Suprapubic skin (tissue), 4 donors: ENCODE measurements around the gene NRXN3. TPM values are rescaled to one million over a fixed set of nuclear protein-coding genes. Genes with fewer than 3 reads are reported as not detected.

ENCODE experiments used
- DNase-seq, 2 donors: peaks; one replicate each; pipeline ENCODE4 v3.0.0-alpha.2; 2019; ENCODE audit warnings: low spot score in 2 of 2
- H3K27ac ChIP-seq: fragments of 200-600 bp; sonication (generic); one replicate; pipeline ENCODE4 v1.5.1; 2019
- H3K27me3 ChIP-seq: fragments of 200-600 bp; sonication (generic); one replicate; pipeline ENCODE4 v1.5.1; 2019
- H3K36me3 ChIP-seq: fragments of 200-600 bp; sonication (generic); one replicate; pipeline ENCODE4 v1.5.1; 2019
- H3K4me1 ChIP-seq: fragments of 200-600 bp; sonication (generic); one replicate; pipeline ENCODE4 v1.5.1; 2019
- H3K4me3 ChIP-seq: fragments of 200-600 bp; sonication (generic); one replicate; pipeline ENCODE4 v1.5.1; 2019; ENCODE audit warnings: mild to moderate bottlenecking
- H3K9me3 ChIP-seq: fragments of 200-600 bp; sonication (generic); one replicate; pipeline ENCODE4 v1.5.1; 2019
- EP300 ChIP-seq: sonication (generic); formaldehyde crosslinking; IDR thresholded peaks from one replicate; pipeline ENCODE4 v1.6.1; 2017; ENCODE audit warnings: antibody characterized with exemption
- POLR2A ChIP-seq, 2 donors: fragments of 450-650 bp; IDR thresholded peaks; one replicate each; pipeline ENCODE4 v1.6.1; 2017; ENCODE audit warnings: antibody characterized with exemption in 2 of 2, mild to moderate bottlenecking in 2 of 2, moderate library complexity in 2 of 2
- POLR2AphosphoS5 ChIP-seq, 3 donors: sonication (generic); formaldehyde crosslinking; IDR thresholded peaks; one replicate each; pipeline ENCODE4 v1.6.1; 2017; ENCODE audit warnings: antibody characterized with exemption in 3 of 3
- WGBS: methylation state at CpG from one replicate; pipeline ENCODE4 v1.1.5; 2018; 5-methylcytosine and 5-hydroxymethylcytosine counted together
- total RNA-seq, 4 donors: library from RNA; depleted of rRNA; stranded (reverse); fragments of >200 nt; gene quantifications; one replicate each; pipeline ENCODE4 v1.1.0, GENCODE V29; 2016
- TF ChIP-seq, protein P1 (sequence below), 2 donors: fragments of 200-600 bp in 1 of 2; fragments of 450-650 bp in 1 of 2; sonication (generic) in 1 of 2; IDR thresholded peaks; one replicate each; pipeline ENCODE4 v1.5.1; 2016 to 2019; ENCODE audit warnings: antibody characterized with exemption in 2 of 2, mild to moderate bottlenecking in 1 of 2, moderate library complexity in 1 of 2

NRXN3 gene
- total RNA-seq, 4 donors from 2014 or later: 0.79 to 4.3 (median 3.3) TPM

DNA sequence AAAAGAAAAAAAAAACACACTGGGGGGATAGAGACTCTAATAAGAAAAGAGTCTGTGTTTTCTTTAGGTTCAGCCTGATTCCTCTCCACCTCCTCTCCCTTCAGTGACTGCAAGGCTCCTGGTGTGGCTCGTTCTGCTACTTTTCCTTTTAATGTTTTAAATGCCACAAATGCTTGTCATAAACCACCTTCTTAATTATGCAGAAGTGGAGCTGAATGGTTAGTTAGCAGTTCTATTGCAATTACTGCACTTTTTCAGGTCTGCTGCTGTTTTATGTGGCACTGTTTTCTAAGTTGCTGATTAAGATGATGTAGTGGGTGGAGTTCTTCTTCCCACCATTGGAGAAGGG is 1163.0 kb downstream of the NRXN3 start:
- 17% methylated on average over 1 of the region's 1 CpG for WGBS

DNA sequence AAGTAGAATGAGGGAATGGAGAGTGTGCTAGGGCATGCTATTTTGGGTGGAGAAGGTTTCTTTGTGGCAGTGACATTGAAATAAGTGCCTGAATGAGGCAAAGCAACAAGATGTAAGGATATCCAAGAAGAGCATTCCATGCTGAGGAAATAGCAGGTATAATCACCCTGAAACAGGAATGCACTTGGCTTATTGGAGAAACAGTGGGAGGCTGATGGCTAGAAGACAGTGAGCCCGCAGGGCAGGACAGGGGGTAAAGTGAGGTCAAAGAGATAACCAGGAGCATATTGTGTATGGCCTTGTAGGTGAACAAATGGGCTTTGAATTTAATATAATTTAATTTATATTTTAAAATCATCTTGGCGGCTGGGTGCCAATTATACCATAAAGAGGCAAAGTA is 1164.1 kb downstream of the NRXN3 start:
- WGBS: 83% methylated on average over 2 of the region's 2 CpGs
- H3K36me3 ChIP-seq: no peaks in the 10 kb centered on the region
- H3K4me1 ChIP-seq: no peaks in the 10 kb centered on the region
- H3K27ac ChIP-seq: no peak overlapping the region
- no peak for DNase-seq
- H3K4me3 ChIP-seq: no peak overlapping the region
- no peak for TF ChIP-seq EP300
- no peak for TF ChIP-seq POLR2AphosphoS5 (IDR thresholded peaks at IDR 0.05)
- no peak for TF ChIP-seq POLR2A (IDR thresholded peaks at IDR 0.05)
- TF ChIP-seq, protein P1, sequence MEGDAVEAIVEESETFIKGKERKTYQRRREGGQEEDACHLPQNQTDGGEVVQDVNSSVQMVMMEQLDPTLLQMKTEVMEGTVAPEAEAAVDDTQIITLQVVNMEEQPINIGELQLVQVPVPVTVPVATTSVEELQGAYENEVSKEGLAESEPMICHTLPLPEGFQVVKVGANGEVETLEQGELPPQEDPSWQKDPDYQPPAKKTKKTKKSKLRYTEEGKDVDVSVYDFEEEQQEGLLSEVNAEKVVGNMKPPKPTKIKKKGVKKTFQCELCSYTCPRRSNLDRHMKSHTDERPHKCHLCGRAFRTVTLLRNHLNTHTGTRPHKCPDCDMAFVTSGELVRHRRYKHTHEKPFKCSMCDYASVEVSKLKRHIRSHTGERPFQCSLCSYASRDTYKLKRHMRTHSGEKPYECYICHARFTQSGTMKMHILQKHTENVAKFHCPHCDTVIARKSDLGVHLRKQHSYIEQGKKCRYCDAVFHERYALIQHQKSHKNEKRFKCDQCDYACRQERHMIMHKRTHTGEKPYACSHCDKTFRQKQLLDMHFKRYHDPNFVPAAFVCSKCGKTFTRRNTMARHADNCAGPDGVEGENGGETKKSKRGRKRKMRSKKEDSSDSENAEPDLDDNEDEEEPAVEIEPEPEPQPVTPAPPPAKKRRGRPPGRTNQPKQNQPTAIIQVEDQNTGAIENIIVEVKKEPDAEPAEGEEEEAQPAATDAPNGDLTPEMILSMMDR (IDR thresholded peaks at IDR 0.05): no peak
- H3K9me3 ChIP-seq: no peaks in the 10 kb centered on the region
- H3K27me3 ChIP-seq: no peaks in the 10 kb centered on the region

More for the DNA sequence above, 1163.0 kb downstream of the NRXN3 start:
- Histone ChIP-seq H3K27me3 (no peaks in the 10 kb centered on the region), H3K36me3 (no peaks in the 10 kb centered on the region), H3K9me3 (no peaks in the 10 kb centered on the region), H3K4me3 (no peak overlapping the region), H3K4me1 (no peaks in the 10 kb centered on the region), H3K27ac (no peak overlapping the region)
- TF ChIP-seq, protein P1 (IDR thresholded peaks at IDR 0.05): no peak
- TF ChIP-seq EP300 (no peak), POLR2A (IDR thresholded peaks at IDR 0.05) (no peak), POLR2AphosphoS5 (IDR thresholded peaks at IDR 0.05) (no peak)
- DNase-seq: no peak

DNA sequence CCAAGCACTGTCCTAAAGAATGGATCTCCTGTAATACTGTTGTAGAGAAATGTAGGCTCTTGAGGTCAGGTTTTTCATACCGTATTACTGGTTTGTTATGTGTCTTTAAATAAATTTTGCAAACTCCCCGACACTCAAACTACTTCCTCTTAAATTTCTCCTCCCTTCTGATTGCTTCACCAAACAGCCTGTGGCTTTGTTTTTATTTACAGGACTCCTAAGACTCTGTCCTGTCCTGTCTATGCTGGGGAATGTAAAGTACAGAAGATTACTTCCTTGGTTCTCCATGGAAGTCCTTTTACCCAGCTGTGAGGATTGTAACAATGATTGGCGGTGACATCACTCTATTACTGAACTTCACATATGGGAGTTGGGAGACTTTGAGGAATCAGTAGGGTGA is 1167.6 kb downstream of the NRXN3 start:
- H3K4me1 ChIP-seq: no peaks in the 10 kb centered on the region
- H3K27me3 ChIP-seq: no peaks in the 10 kb centered on the region
- no peak for DNase-seq
- H3K9me3 ChIP-seq: no peaks in the 10 kb centered on the region
- WGBS: 65% methylated on average over 3 of the region's 3 CpGs
- TF ChIP-seq, protein P1 (IDR thresholded peaks at IDR 0.05): no peak
- TF ChIP-seq POLR2A (IDR thresholded peaks at IDR 0.05): no peak
- no peak for TF ChIP-seq POLR2AphosphoS5 (IDR thresholded peaks at IDR 0.05)
- no peak for TF ChIP-seq EP300
- H3K27ac ChIP-seq: no peak overlapping the region
- no peak overlapping the region for H3K4me3 ChIP-seq
- H3K36me3 ChIP-seq: no peaks in the 10 kb centered on the region

DNA sequence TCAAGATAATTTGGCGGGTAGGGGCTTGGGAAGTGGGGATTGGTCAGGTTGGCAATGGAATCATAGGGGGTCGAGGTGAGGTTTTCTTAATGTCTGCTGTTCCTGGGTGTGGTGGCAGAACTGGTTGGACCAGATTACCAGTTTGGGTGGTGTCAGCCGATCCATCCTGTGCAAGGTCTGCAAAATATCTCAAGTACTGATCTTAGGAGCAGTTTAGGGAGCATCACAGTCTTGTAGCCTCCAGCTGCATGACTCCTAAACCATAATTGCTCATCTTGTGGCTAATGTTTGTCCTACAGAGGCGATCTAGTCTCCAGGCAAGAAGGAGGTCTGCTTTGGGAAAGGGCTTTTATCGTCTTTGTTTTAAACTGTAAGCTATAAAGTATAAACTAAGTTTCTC is 1172.8 kb downstream of the NRXN3 start:
- Histone ChIP-seq H3K36me3 (no peaks in the 10 kb centered on the region), H3K4me3 (no peak overlapping the region), H3K27ac (no peak overlapping the region), H3K27me3 (no peaks in the 10 kb centered on the region), H3K9me3 (no peaks in the 10 kb centered on the region), H3K4me1 (no peaks in the 10 kb centered on the region)
- TF ChIP-seq POLR2AphosphoS5 (IDR thresholded peaks at IDR 0.05) (no peak), POLR2A (IDR thresholded peaks at IDR 0.05) (no peak), EP300 (no peak)
- TF ChIP-seq, protein P1 (IDR thresholded peaks at IDR 0.05): no peak
- WGBS: 41% methylated on average over 5 of the region's 5 CpGs
- DNase-seq: no peak

DNA sequence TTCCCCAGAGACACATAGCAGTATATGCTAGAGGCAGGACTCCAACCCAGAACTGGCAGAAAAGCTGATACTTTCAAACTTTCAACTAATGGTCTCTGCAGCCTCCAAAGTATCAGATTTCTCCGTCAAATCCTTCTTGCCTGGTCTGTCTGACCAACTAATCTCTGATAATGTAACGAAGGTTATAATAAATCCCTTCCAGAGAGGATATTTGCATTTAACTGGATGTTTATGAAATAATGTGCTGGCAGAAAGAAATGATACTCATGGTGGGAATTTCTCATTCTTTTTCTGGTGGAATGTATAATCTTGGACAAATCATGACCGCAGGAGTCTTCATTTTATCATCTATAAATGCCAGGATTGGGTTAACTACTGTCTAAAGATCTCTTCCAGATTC is 1180.8 kb downstream of the NRXN3 start:
- WGBS: 92% methylated on average over 3 of the region's 3 CpGs
- TF ChIP-seq POLR2A (IDR thresholded peaks at IDR 0.05): no peak
- no peak for TF ChIP-seq EP300
- TF ChIP-seq POLR2AphosphoS5 (IDR thresholded peaks at IDR 0.05): no peak
- TF ChIP-seq, protein P1 (IDR thresholded peaks at IDR 0.05): no peak

More for the DNA sequence above, 1180.8 kb downstream of the NRXN3 start:
- no peaks in the 10 kb centered on the region for H3K27me3 ChIP-seq
- no peaks in the 10 kb centered on the region for H3K9me3 ChIP-seq
- no peak for DNase-seq
- no peak overlapping the region for H3K4me3 ChIP-seq
- H3K36me3 ChIP-seq: no peaks in the 10 kb centered on the region
- H3K4me1 ChIP-seq: no peaks in the 10 kb centered on the region
- no peak overlapping the region for H3K27ac ChIP-seq
